Measurements from ENCODE around the gene UIMC1.

GRCh38 chr5:177029498-177029897 is 22.9 kb upstream of the UIMC1 start:
- TF ChIP-seq ZSCAN23 (tag by site-specific recombination; IDR thresholded peaks at IDR 0.05) (no peak), ZBTB7A (tag by site-specific recombination; IDR thresholded peaks at IDR 0.05; ENCODE audit: low read depth) (no peak), CTCF (tag by site-specific recombination; IDR thresholded peaks at IDR 0.05) (no peak), ZNF704 (tag by site-specific recombination; IDR thresholded peaks at IDR 0.05) (no peak), YY2 (tag by site-specific recombination; IDR thresholded peaks at IDR 0.05) (no peak), ZNF274 (IDR thresholded peaks at IDR 0.05; ENCODE audit: low read length) (no peak), ZNF274 (tag by site-specific recombination; IDR thresholded peaks at IDR 0.05; ENCODE audit: borderline replicate concordance) (no peak), ZNF513 (tag by site-specific recombination; IDR thresholded peaks at IDR 0.05) (no peak), ZNF391 (tag by site-specific recombination; IDR thresholded peaks at IDR 0.05; ENCODE audit: borderline replicate concordance, low read depth) (no peak), ZNF830 (tag by site-specific recombination; IDR thresholded peaks at IDR 0.05; ENCODE audit: low read depth) (no peak), ZNF558 (tag by site-specific recombination; IDR thresholded peaks at IDR 0.05) (no peak), ZNF292 (tag by site-specific recombination; IDR thresholded peaks at IDR 0.05; ENCODE audit: borderline replicate concordance, low read depth) (no peak)

Data from HEK293 (cell line).